Measurements from ENCODE around the gene SIGLEC9. TPM values are rescaled to one million over a fixed set of nuclear protein-coding genes. Genes with fewer than 3 reads are reported as not detected.

SIGLEC9 gene
- 1.7 TPM for total RNA-seq
- long read RNA-seq, partial matches to known transcripts: 1 of 5 reads
- long read RNA-seq, other reads (novel, unspliced or antisense): 1 of 5 reads

DNA sequence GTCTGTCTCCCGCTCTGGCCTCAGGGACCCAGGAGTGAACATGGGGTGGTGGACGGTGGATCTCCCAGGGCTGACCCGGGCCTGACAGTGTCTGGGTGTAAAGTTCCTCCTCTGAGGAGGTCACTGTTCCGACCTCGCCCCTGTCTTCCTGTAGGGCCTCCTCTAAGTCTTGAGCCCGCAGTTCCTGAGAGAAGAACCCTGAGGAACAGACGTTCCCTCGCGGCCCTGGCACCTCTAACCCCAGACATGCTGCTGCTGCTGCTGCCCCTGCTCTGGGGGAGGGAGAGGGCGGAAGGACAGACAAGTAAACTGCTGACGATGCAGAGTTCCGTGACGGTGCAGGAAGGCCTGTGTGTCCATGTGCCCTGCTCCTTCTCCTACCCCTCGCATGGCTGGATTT lies at the start of gene SIGLEC9:
Gene SIGLEC9 (plus strand): TSS at position 178 of the 400 bp plus-strand sequence. CDS start 69 bp downstream, at position 247.
- intact Hi-C loops (cut with DNase I): no loop called here
- DNase-seq: peak; percentile 80
- ATAC-seq (ENCODE audit: poor library complexity): peak; percentile 41

DNA sequence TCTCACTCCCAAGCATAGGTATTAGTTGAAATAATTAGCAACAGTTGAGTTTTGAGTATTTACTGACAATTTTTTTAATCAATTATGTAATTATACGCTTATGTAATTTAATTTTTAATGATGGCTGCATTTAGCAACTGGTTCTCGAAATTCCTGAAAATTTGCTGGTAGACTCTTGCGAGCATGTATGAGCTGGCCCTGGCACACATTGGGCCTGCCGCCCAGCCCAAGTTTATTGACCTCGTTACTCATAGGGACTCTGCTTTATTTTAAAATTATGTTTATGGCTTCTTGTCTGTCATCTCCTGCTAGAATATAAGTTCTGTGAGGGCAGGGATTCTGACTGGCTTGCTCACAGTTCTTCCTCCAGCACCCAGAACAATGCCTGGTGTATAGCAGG lies 48.7 kb upstream of the SIGLEC9 start:
- ATAC-seq (ENCODE audit: poor library complexity) (no peak), DNase-seq (no peak)
- intact Hi-C loops (cut with DNase I): no loop called here

DNA sequence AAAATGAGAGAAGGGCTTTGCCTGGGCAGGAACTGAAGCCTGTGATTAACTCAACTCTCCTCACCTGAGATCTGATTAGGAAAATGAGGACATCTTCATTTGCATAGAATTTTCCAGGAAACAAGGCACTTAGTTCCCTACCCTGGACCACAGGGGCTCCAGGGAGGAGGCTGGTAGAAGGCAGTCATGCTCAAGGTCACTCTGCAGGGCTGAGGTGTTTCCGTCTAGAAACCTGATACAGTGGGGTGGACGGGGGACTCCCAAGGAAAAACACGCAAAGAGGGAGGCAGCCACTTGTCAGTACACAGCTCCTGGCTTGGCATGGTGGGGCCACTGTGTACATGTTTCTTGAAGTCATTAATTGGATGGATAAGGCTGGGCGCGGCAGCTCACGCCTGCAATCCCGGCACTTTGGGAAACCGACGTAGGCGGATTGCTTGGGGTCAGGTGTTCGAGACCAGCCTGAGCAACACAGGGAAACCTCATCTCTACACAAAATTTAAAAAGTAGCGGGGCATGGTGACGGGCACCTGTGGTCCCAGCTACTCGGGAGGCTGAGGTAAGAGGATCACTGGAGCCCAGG lies 48.0 kb upstream of the SIGLEC9 start:
- ATAC-seq (ENCODE audit: poor library complexity) (no peak), DNase-seq (no peak)
- intact Hi-C loops (cut with DNase I): no loop called here

DNA sequence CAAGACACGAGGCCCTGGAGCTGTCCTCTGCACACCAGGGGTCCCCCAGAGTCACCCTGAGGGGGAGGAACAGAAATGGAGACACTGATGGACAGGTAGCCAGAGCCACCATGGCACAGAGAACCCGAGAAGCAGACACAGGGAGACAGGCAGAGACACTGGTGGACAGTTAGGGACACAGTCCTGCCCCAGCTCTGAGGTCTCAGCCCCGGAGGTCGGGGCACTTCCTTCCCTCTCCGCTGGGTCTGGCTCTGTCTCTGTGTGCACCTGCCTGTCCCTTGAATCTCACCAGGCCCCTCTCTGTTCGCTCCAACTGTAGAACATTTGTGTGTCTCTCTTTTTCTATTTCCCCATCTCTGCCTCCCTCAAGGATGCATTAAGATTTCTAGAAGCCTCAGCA lies 46.6 kb upstream of the SIGLEC9 start:
- ATAC-seq (ENCODE audit: poor library complexity): no peak
- no peak for DNase-seq

DNA sequence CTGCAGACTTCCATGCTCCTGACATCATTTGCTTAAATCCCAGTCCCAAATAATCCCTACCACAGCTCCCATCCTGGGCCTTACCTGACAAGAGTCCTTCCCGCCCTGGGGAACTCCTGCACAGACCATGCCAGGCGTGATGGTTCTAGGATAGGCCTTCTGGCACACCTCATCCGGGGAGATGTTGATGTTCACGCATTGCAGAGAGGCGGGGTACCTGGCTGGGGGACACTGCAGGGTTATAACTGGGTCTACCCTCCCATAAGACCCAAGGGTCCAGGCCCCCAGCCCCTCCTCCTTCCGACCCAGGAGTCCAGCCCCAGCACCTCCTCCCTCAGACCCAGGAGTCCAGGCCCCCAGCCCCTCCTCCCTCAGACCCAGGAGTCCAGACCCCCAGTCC lies 46.0 kb upstream of the SIGLEC9 start:
- no peak for ATAC-seq (ENCODE audit: poor library complexity)
- intact Hi-C loops (cut with DNase I): no loop called here
- DNase-seq: no peak

More for the DNA sequence above, 46.6 kb upstream of the SIGLEC9 start:
- intact Hi-C loops (cut with DNase I): no loop called here

DNA sequence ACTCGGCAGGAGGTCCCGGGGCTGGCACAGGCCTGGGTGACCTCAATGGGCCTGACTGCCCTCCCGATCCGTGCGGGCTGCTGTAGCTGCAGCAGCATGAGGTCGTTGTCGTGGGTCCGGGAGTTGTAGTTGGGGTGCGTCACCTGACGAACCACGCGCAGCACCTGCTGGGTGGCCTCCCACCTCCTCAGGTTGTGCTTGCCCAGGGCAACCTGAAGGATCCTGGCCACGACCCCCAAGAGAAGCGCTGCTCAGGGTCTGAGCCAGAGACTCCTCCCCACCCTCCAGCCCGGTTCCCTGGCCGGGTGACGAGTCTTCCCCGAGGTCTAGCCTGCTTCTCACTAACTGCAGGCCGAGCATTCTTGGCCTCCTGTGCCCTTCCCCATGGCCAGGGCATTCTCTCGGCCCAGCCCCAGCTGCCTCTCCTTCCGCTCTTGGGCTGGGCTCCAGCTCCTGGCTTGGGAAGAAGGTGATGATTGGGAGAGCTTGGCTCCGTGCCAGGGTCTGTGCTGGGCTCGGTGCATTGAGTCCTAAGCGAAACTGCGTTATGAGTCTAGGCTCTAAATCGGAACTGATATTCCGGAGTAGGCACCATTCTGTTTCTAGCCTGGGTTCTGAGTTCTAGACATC lies 45.1 kb upstream of the SIGLEC9 start:
- peak; percentile 82 for DNase-seq
- ATAC-seq (ENCODE audit: poor library complexity): peak; percentile 93
- intact Hi-C loops (cut with DNase I): no loop called here

DNA sequence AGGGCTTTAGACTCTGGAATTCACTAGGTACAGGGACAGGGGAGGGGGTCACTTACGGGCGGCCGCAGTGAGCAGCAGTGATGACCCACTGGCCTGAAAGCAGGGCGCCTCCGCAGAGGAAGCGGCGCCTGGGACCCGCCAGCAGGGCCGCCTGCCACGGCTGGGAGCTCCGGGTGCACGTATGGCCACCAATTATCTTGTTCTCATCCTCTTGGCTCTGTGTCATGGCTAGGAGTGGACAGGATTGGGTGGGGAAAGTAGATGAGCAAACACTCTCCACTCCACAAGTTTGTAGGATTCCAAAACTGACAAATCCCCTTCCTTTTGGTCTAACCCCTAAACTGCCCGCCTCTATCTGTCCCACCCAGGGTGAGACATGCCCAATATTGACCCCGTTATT lies 43.2 kb upstream of the SIGLEC9 start:
- DNase-seq (no peak), ATAC-seq (ENCODE audit: poor library complexity) (no peak)
- intact Hi-C loops (cut with DNase I): no loop called here

DNA sequence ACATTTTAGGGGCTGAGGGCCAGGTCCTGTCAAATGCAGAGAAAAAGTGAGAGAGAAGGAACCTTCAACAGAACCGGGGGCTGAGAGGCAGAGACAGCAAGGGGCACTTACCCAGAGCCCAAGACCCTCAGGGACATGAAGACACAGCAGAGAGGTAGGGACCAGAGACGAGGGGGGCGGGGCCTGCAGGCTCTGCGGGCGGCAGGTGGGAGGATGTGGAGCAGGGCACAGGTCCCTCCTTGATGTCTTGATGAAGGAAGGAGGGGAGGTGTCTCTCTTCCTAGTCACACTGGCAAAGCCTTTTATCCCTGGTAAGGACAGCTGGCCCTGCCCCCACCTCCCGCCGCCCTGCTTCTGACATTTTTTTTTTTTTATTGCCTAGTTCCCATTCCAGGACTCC lies 42.1 kb upstream of the SIGLEC9 start, which contains the start of gene KLK14:
Gene KLK14 (minus strand): TSS at position 277 of the 400 bp plus-strand sequence. CDS start 273 bp downstream, at position 4.
- no peak for ATAC-seq (ENCODE audit: poor library complexity)

DNA sequence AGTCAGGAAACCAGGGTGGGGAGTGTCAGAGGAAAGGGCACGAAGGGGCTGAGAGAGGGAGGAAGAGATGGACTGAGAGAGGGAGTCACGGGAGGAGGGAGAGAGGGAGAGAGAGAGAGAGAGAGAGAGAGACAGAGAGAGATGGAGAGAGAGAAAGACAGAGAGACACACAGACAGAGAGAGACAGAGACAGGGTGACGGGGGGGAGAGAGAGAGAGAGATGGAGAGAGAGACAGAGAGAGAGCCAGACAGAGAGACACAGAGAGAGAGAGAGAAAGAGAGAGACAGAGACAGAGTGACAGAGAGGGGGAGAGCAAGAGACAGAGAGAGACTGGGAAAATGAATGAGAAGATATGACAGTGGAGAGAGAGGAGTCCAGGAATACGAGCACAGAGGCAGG lies 41.5 kb upstream of the SIGLEC9 start:
- no peak for ATAC-seq (ENCODE audit: poor library complexity)
- intact Hi-C loops (cut with DNase I): no loop called here
- no peak for DNase-seq

More for the DNA sequence above, 42.1 kb upstream of the SIGLEC9 start, which contains the start of gene KLK14:
- DNase-seq: no peak
- intact Hi-C loops (cut with DNase I): no loop called here

DNA sequence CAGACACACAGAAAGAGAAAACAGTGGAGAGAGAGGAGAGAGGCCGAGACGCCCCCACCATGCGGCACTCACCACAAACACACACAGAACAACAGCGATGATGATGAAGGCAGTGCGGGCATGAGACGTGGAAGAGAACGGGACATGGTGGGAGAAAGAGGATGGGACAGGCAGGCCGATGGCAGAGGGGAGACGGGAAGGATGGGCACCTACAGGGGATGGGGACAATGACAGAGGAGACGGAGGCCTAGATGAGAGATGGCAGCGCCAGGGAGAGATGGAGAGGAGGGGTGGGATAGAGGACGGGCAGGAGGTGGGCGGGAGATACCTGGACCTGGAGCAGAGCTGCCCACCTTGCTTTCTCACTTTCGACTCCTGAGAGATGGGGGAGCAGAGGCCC lies 40.9 kb upstream of the SIGLEC9 start:
- intact Hi-C loops (cut with DNase I): no loop called here
- no peak for ATAC-seq (ENCODE audit: poor library complexity)
- DNase-seq: no peak

DNA sequence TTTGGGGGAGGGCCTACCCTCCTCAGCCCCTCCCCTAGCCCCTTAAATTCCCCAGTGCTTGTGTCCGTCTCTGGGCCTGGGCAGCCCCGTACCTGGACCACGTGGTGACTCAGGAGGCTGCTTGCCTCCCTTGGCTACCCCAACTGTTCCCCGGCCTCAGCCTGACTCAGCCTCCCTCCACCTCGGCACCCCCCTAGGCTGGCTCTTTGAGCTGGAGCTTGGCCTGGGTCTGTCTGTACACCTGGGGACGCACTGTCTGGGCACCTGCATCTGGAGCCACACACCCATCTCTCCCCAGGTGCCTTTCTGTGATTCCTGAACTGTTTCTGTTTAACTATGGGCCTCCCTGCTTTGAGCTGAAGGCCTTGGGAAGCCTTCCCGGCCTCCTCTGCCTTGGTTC lies 40.2 kb upstream of the SIGLEC9 start:
- ATAC-seq (ENCODE audit: poor library complexity): no peak
- intact Hi-C loops (cut with DNase I): no loop called here

DNA sequence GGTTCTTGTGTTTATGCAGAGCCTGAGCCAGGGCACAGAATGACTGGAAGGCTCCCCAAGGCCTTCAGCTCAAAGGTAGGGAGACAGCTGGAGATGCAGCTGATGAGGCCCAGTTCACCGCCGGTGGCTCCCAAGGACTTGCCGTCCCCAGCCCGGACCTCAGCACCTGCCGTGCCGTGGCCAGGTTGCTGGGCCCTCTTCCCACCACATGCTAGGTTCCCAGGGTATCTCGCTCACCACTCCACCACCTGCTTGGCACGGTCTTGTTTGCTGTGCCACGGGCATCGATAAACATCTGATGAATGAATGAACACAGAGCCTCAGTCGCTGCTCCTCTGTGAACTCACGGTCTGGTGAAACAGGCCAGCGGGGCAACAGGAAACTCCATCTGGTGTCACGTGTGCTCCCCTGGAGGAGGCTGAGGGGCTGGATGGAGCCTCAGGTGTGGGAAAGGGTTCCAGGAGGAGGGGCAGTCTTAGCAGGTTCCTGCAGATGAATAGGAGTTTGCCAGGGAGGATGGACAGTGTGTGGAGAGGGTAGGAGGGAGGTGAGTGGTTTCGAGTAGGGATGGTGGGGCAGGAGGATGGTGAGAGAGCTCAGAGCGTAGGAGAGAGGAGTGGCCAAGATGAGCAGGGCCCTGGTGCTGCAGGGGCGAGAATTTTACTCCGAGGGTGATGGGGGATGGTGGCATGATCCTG lies 38.4 kb upstream of the SIGLEC9 start:
- no peak for ATAC-seq (ENCODE audit: poor library complexity)
- intact Hi-C loops (cut with DNase I): no loop called here
- no peak for DNase-seq

More for the DNA sequence above, 40.2 kb upstream of the SIGLEC9 start:
- no peak for DNase-seq

DNA sequence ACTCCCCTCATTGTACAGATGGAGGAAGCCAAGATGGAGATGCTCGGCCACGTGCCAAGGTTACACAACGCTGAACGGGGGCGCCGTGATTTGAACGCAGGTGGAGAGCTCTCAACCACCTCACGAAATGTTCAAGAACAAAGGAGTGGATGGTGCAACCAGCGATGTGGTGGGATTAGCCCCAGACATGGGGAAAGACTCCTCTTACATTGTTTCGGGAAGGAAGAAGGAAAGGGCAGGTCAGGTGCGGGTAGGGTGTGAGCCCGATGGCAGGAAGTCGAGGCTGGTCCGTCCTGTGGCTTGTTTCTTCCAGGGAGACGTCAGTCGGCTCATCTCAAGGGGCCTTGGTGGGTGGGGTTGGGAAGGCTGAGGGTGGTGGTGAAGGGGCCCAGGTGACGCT lies 34.9 kb upstream of the SIGLEC9 start:
- ATAC-seq (ENCODE audit: poor library complexity) (no peak), DNase-seq (no peak)
- intact Hi-C loops (cut with DNase I): loop anchor here (10.0 kb wide), 1 partner anchor 165 kb away; no protein-coding TSS in a partner anchor

DNA sequence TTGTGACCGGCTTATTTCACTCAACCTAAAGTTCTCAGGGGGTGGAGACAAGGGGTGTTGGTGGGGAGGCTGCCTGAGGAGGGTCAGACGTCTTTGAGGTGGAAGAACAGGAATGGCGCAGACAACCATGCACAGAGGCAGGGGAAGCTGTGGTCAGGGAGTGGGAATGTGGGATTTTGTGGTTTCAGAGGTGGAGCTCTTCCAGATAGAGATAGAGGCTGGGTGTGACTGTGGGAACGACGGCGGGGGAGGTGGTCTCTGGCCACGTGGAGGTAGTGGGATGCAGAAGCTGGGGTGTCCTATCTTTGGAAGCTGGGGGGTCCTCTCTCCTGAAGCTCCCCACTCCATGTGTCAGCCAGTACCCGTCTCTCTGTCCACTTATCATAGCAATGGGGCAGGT lies 34.2 kb upstream of the SIGLEC9 start:
- intact Hi-C loops (cut with DNase I): loop anchor here (10.0 kb wide), 1 partner anchor 166 kb away; no protein-coding TSS in a partner anchor
- DNase-seq (no peak), ATAC-seq (ENCODE audit: poor library complexity) (no peak)

DNA sequence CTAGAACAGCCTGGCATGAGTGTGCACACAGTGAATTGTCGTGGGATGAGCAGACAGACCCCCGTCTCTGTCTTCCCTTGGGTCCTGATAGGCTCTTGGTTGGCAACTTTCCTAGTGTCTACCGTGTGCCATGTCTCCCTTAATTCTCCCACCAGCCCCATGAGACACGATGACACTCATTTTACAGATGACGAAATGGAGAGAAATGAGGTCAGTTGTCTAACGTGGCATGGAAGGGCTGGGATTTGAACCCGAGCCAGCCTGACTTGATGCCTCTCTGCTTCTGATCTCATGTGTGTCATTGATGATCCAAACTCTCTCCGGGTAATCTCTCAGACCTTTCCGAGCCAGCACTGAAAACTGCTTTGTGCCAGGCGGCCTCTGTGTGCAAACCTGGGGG lies 33.6 kb upstream of the SIGLEC9 start:
- no peak for DNase-seq
- ATAC-seq (ENCODE audit: poor library complexity): no peak
- intact Hi-C loops (cut with DNase I): loop anchor here (10.0 kb wide), 1 partner anchor 166 kb away; no protein-coding TSS in a partner anchor

DNA sequence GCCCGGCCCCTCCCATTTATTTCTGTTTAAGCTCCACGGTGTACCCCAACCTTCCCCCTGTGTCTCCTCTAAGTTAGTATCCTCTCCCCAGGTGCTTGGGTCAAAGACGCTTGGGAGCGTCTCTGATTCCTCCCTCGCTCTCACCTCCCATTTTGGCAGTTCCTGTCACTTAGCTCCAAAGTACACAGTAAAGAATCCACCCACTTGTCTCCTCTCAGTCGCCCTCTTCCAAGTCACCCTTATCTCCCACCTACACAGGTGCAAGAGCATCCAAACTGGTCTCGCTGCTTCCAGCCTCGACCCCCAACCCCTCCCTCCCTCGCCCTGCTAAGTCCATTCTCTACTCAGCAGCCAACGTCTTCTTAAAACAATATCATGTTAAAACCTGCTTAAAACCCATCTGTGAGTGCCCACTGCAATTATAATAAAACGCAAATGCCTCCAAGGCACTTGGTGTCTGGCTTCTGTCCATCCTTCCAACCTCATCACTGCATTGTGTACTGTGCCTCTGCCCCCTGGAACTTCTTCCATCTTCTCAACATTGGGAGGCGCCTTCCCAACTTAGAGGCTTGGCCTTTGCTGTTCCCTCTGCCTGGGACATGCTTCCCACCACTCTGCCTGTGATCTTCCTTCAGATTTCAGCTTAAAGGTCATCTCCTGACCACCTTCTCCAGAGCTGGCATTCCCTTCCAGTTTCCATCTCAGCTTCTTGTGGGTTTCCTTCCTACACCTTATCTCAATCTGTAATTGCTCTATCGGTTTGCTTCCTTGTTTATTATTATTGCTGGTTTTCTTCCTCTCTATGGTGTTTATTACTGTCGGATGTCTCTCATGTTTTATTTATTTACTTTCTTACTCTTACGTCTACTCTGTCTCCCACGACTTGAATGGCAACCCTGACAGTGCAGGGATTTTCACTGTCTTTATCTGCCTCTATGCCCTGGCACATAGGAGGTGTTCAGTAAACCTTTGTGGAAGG lies 32.5 kb upstream of the SIGLEC9 start:
- no peak for DNase-seq
- intact Hi-C loops (cut with DNase I): loop anchor here (10.0 kb wide), 1 partner anchor 167 kb away; no protein-coding TSS in a partner anchor

DNA sequence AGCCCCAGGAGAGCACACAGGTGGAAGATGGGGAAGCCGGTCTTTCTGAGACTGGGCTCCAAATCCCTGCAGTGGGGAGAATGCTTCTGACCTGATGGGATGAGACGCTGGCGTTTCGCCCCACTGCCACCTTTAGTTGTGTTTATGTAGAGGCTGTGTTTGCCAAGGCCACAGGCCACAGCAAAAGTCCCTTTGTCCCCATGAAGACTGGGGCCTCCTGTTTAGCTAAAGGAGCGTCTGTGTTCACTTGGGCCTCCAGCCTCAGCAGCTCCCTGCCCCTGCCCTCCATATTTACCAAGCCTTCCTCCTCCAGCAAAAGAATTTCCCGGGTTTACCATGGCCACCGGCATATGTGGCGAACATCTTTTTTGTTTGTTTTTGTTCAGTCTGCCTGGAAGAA lies 31.6 kb upstream of the SIGLEC9 start:
- DNase-seq (no peak), ATAC-seq (ENCODE audit: poor library complexity) (no peak)
- intact Hi-C loops (cut with DNase I): loop anchor here (10.0 kb wide), 1 partner anchor 168 kb away; no protein-coding TSS in a partner anchor

More for the DNA sequence above, 32.5 kb upstream of the SIGLEC9 start:
- no peak for ATAC-seq (ENCODE audit: poor library complexity)
